ENCODE data around the gene ANKRD13D. TPM values are rescaled to one million over a fixed set of nuclear protein-coding genes. Genes with fewer than 3 reads are reported as not detected.

The ANKRD13D gene
- total RNA-seq, 1 donor from 2014 or later, result 59.4 TPM

DNA sequence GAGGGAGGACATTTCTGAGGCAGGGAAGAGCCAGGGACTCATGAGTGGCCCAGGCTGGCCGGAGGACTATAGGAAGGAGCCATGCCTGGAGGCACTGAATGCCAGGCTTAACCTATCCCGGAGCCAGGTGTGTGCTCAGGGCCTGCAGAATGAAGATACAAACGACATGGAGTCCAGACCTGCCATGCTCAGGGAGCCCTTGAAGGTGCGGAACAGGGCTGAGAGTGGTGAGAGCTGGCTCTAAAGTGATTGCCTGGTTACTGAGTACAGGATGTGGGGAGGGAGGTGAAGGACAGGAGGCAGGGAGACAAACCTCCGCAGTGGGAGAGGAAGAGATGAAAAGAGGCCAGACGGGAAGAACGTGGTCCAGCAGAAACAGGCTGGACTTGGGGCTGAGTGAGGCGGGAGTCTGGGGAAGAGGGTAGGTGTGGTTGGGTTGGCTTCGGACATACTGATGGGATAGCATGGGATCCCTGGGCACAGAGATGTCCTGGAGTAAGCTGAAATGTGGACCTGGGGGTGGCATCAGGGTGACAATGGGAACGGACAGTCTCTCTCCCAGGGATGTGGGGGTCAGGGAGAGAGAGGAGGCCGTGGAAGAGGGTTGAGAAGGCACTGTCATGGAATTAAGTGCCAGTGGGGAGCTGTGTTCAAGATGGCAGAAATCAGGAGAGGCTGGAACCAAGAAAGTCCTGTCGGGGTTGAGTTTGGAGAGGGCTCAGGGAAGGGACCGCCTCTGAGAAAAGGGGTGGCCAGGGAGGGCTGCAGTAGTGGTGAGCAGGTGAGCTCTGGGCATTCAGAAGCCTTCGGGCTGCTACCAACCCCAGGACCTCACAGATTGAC is 1.5 kb upstream of the ANKRD13D start:
- no peak for DNase-seq
- ATAC-seq, result no peak
- Histone ChIP-seq H3K4me3 (peak overlapping the region; percentile 85), H3K36me3 (peaks cover 59% of the 10 kb centered on the region), H3K9me3 (no peaks in the 10 kb centered on the region), H3K4me1 (peaks cover 55% of the 10 kb centered on the region), H3K27me3 (no peaks in the 10 kb centered on the region), H3K27ac (peak overlapping the region; percentile 96)
- TF ChIP-seq, protein P1, sequence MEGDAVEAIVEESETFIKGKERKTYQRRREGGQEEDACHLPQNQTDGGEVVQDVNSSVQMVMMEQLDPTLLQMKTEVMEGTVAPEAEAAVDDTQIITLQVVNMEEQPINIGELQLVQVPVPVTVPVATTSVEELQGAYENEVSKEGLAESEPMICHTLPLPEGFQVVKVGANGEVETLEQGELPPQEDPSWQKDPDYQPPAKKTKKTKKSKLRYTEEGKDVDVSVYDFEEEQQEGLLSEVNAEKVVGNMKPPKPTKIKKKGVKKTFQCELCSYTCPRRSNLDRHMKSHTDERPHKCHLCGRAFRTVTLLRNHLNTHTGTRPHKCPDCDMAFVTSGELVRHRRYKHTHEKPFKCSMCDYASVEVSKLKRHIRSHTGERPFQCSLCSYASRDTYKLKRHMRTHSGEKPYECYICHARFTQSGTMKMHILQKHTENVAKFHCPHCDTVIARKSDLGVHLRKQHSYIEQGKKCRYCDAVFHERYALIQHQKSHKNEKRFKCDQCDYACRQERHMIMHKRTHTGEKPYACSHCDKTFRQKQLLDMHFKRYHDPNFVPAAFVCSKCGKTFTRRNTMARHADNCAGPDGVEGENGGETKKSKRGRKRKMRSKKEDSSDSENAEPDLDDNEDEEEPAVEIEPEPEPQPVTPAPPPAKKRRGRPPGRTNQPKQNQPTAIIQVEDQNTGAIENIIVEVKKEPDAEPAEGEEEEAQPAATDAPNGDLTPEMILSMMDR (IDR thresholded peaks at IDR 0.05), result no peak
- intact Hi-C loops (cut with DNase I), result no loop called here

DNA sequence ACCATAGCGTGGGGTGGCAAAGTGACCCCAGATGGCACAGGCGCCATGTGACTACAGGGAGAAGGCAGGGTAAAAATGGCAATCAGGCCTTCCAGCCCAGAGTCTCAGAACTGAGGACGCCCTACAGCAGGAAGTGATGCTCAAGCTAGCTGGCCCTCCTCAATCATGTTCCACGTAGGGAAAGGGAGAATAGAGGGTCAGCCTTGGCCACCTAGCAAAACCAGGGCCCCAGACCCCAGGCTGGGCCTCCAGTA is 978 bp upstream of the ANKRD13D start:
- no peak for ATAC-seq
- H3K4me1 ChIP-seq, result peaks cover 54% of the 10 kb centered on the region
- intact Hi-C loops (cut with DNase I), result no loop called here
- no peaks in the 10 kb centered on the region for H3K9me3 ChIP-seq
- H3K36me3 ChIP-seq, result peaks cover 59% of the 10 kb centered on the region
- H3K27me3 ChIP-seq, result no peaks in the 10 kb centered on the region
- peak overlapping the region; percentile 85 for H3K4me3 ChIP-seq
- H3K27ac ChIP-seq, result peak overlapping the region; percentile 96
- TF ChIP-seq, protein P1 (IDR thresholded peaks at IDR 0.05), result no peak
- DNase-seq, result no peak

DNA sequence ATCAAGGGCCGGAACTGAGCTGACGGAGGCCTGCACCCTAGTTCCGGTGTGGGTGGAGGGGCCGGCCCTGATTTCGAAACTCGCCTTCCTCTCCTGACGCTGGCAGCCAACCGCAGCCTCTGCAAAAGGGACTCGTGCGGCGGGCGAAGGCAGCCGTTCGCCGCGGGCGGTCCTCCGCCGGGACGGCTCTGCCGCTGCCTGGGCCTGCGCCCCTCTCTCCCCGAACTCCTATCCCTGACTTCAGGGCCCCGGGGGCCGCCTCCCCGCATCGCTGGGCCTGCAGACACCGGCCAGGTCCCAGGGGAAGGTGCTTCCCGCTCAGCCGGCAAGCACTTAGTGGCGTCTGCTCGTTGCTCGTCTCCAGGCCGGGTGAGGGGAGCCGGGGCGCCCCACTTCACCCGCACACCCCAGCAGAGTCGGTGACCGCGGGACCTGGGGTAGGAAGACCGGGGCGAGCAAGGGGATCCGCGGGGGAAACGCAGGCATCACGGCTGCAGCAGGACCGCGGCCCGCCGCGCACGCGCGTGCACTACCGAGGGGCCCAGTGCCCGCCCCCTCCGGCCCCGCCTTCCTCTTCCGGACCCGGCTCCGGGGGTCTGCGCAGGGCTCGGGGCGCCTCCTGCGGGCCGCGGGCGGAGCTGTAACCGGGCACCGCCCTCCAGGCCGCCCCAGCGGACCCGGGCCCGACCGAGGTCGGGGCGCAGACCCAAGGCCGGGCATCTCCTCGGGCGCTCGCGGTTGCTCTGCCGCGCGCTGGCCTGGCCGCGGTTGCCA is 464 bp upstream of the ANKRD13D start:
- H3K27me3 ChIP-seq, result no peaks in the 10 kb centered on the region
- TF ChIP-seq, protein P1 (IDR thresholded peaks at IDR 0.05), result peak; percentile 39
- DNase-seq (peak; percentile 96), ATAC-seq (peak; percentile 83)
- no peaks in the 10 kb centered on the region for H3K9me3 ChIP-seq
- intact Hi-C loops (cut with DNase I), result no loop called here
- peaks cover 55% of the 10 kb centered on the region for H3K36me3 ChIP-seq
- H3K27ac ChIP-seq, result peak overlapping the region; percentile 96
- H3K4me3 ChIP-seq, result peak overlapping the region; percentile 85
- peaks cover 53% of the 10 kb centered on the region for H3K4me1 ChIP-seq

DNA sequence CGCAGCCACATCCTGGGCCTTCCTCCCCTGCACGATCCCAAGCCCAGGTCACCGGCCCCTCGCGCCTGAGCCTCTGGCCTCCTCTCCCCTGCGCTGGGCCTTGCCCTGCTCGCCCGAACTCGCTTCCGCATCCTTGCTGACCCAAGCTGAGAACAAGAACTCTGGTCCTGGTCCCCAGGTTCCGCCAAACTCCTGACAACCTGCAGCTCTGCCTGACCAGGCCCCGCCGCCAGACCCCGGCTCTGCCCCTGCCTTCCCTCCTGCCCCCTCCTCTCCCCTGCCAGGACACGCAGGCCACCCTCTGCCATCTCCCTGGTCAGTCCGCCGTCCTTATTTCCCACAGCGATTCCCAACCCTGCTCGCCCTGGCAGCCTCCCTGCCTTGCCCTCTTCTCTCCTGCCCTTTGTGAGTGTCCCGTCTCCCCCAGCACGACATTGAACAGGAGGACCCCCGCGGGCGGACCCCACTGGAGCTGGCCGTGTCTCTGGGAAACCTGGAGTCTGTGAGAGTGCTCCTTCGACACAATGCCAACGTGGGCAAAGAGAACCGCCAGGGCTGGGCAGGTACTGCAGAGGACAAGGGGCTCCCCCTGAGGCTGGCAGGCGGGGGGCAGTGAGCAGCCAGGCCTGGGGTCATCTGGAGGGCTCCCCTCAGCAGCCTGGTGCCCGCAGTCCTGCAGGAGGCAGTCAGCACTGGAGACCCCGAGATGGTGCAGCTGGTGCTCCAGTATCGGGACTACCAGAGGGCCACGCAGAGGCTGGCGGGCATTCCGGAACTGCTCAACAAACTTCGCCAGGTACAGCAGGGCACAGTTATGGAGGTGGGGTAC is 762 bp downstream of the ANKRD13D start:
- intact Hi-C loops (cut with DNase I), result no loop called here
- TF ChIP-seq, protein P1 (IDR thresholded peaks at IDR 0.05), result no peak
- Histone ChIP-seq H3K27ac (peak overlapping the region; percentile 81), H3K36me3 (peaks cover 43% of the 10 kb centered on the region), H3K27me3 (no peaks in the 10 kb centered on the region), H3K4me3 (peak overlapping the region; percentile 85), H3K4me1 (peaks cover 48% of the 10 kb centered on the region), H3K9me3 (no peaks in the 10 kb centered on the region)
- peak; percentile 2 for ATAC-seq
- DNase-seq, result no peak

DNA sequence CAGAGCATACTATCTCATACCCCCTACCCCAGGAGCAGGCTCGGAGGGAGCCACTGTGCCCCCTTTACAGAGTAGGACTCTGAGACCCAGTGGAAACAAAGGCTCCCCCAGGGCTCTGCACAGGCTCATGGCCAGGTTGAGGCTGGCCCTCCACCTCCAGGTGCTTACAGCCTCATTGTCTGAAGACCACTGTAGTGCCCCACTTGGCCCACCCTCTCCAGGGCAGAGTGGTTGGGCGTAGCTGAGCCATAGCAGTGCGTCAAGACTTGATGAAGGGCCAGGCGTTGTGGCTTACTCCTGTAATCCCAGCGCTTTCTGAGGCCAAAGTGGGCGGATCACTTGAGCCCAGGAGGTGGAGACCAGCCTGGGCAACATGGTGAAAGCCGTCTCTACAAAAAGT is 1.7 kb downstream of the ANKRD13D start:
- H3K27me3 ChIP-seq, result no peaks in the 10 kb centered on the region
- H3K4me3 ChIP-seq, result no peak overlapping the region
- TF ChIP-seq, protein P1 (IDR thresholded peaks at IDR 0.05), result no peak
- peaks cover 4% of the 10 kb centered on the region for H3K9me3 ChIP-seq
- DNase-seq, result peak; percentile 55
- H3K4me1 ChIP-seq, result peaks cover 43% of the 10 kb centered on the region
- H3K36me3 ChIP-seq, result peaks cover 33% of the 10 kb centered on the region
- ATAC-seq, result no peak
- intact Hi-C loops (cut with DNase I), result no loop called here
- no peak overlapping the region for H3K27ac ChIP-seq

All from upper lobe of right lung (tissue), 1 donor.